HG03135 (cell line): ENCODE results near the gene SMIM38.

Source experiments
- ATAC-seq: cut with Tn5 transposase; IDR thresholded peaks from one replicate; pipeline ENCODE4 v1.9.1; 2021; ENCODE audit warnings: mild to moderate bottlenecking, moderate library complexity; ENCODE audit not compliant: unreplicated experiment

Gene SMIM38

DNA sequence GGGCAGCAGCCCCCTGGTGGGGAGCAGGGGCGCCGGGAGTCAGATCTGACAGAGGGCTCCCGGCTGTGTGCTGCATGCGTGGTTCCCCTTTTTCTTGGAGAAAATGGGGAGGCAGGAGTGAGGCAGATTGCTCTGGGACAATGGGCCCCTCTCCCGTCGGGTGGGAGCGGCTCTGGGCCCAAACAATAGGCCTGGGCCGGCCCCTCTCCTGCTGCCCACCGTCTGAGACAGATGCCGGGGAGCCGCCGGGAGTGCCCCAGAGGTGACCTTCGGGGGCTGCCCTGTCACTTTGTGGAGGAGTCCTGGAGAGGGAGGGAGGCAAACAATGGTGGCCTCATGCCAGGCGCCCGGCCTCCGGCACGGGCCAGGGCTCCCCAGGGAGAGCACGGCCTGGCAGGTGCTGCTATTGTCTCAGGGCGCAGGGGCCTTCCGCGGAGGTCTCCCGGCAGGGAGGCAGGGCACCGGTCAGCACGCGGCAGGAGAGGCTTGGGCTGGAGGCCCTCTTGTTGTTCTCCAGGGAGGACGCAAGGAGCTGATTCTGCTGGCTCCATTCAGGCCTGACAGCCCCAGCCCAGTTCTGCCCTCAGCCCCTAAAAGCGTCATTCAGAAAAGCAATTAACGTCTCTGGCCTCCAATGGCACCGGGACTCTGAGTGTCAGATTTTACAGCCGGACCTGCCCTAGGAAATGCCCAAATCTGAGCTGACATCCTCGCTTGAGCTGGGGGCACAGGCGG is 44.8 kb downstream of the SMIM38 start:
- ATAC-seq, result no peak

DNA sequence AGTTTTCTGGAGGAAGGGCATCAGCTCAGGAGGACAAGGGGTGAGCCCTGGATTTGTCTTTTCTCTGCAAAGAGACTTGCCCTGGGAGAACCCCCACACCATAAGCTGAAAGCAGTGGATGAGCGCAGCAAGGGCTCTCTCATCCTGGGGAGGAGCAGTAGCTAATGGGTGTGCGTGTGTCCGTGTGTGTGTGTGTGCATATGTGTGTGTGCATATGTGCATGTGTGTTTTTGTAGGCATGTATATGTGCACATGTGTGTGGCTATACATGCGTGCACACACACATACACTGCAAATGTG is 45.3 kb downstream of the SMIM38 start:
- ATAC-seq, result no peak

DNA sequence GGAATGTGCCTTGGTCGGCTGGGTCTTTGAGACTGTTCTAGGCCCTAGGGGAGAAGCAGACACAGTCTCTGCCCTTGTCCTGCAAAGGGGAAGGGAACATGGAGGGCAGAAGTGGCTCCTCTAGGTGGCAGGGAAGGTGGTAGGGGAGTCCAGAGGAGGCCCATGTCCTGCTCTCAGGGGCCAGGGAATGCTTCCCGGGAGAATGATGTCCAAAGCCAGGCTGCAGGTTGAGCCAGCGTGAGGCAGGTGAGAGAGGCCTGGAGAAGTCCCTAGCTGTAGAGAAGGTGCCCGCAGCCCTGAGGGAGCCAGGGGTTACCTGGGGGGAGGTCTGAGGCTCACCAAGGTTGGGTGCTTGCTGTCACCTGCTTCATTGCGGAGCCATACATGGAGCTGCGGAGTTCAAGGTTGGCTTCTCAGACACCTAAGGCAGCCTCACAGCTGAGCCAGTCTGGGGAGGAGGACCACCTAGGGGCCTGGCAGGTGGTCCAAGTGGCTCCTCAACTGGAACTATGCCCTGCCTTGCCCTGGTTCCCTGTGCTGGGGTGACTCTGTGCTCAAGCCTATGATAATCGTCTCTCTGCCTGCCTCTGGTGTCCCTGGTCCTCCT is 46.1 kb downstream of the SMIM38 start:
- no peak for ATAC-seq

DNA sequence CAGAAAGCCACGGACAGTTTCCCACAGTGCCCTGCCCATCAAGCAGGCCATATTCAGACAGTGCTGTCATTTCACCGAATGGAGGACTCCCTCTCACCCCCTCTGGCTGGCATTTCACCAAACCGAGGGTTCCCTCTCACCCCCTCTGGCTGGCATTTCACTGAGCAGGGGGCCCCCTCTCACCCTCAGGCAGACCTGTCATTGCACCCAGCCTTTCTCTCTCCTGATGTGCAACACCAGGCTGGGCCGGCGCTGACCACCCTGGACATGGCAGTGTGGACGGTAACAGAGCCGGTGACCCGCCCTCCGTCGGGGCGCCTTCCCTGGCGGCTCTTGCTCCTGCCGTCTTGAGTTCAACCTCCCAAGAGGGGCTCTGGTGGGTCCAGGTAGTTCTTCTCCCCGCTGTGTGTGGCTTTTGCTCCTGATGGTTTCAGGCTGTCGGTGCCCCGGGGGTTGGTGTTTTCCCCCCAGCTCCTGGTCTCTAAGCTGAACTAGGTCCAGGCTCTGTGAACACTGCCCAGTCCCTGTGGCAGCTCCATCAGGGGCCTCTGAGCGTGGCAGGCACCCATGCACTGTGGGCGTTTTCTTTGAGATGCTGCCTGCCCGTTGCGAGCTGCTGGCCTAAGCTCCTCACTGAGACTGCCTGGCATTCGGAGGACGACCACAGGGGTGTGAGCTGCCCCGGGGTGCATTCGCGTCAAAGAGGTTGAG is 46.9 kb downstream of the SMIM38 start:
- no peak for ATAC-seq

DNA sequence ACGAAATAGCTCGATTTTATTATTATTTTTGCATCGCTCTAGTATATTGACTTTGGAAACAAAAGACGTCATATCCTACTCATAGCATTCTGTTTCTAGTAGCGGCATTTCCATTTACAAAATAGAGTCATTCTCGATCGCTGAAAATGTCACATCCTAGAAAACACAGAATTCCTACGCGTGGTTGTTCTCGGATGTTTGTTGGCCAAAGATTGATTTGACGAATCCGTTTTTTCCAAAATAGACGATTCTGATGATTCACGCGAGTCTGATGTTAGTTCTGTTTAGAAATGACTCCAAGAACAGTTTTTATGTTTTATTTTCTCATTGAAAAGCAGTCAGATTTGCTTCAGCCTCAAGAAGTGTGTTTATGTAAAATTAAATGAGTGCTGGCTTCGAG is 47.6 kb downstream of the SMIM38 start:
- ATAC-seq, result no peak

DNA sequence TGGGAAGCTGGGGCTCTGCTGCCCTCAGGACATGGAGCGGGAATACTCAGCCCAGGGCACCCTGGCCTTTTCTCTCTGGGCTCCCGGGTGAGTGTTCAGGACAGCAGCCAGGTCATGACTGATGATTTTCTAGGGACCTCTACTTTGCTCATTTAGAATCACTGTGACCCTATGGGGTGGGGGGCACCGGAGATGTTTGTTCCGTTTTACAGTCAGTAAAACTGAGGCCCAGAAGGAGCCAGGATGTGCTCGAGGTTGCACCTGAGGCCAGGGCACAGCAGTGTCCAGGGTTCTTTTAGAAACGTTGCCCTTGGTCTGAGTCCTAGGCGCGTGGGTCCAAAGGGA is 48.1 kb downstream of the SMIM38 start:
- no peak for ATAC-seq

DNA sequence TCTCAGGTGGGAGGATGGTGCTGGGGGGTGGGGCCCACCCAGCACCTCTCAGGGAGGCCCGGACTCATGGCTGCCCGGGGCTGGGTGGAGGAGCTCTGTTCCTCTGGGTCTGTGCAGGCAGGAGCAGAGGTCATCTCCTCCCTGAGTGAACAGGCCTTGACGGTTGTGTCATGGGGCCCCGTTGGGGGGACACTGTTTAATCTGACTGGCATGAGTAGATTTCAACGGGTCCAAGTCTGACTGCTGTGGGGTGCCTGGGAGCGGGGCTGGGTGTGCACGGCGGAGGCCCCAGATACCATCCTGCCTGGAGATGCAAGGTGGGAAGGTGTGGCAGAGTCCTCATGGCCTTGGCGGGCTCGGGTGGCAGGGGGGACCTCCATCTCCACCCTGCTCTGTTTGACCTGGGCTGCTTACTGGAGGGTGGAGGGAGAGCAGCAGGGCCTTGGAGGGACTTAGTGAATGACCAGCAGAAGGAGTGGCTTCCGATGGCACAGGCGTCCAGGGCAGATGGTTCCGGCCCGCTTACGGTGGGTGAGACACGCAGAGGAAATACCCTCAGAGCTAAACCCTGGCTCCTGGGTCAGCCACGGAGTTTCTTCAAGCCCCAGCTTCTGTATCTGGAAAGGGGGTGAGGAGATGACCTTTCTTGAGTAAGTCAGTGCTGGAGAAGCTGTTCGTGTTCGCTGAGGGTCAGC is 48.7 kb downstream of the SMIM38 start:
- no peak for ATAC-seq

DNA sequence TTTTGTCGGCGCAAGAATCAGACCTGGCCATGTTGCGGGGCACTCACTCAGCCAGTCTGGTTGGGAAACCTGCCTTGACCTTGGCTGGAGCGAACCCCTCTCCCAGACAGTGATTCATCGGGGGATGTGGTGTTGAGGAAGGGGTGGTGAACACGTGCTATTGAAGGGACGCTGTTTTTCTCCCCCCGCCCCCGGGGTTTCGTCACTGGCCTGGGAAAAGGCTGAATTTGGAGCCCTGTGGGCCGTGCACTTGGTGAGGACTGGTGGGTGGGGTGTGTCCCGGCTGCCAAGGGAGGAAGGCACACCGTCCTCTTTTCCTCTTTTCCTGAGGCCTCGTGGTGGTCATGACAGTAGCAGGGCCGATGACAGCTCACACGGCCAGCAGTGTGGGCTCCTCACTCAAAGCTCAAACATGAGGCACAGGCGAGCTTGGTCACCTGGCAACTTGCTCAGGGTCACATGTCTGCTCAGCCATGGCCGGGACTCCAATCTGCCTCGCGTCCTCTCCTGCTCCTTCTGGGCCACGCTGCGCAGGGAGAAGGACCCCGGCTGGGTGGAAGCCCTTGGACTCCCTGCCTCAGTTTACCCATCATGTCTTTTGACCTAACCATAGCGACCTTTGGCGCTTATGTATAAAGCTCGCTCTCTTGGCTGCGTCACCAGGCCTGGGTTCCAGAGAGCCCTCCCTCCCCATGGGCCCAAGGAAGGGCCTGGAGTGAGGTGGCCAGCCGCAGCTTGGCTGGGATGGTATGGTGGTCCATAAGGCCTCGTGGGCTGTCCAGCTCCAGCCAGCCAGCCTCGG is 49.4 kb downstream of the SMIM38 start:
- no peak for ATAC-seq
